Neural crest cell (in vitro differentiated cells): ENCODE measurements around the gene GPR37. TPM values are rescaled to one million over a fixed set of nuclear protein-coding genes. Genes with fewer than 3 reads are reported as not detected.

ENCODE experiments used
- DNase-seq: peaks from one replicate; pipeline ENCODE4 v3.0.0; 2021; ENCODE audit warnings: low read depth, mixed read lengths, low spot score
- H3K27ac Mint-ChIP-seq: one replicate; pipeline ENCODE4 v1.8.0; 2021; ENCODE audit warnings: mild to moderate bottlenecking, mixed read lengths; ENCODE audit not compliant: unreplicated experiment
- H3K27me3 Mint-ChIP-seq: 2 replicates; pipeline ENCODE4 v1.8.0; 2021; ENCODE audit warnings: low read depth, mild to moderate bottlenecking, mixed read lengths
- H3K36me3 Mint-ChIP-seq: 2 replicates; pipeline ENCODE4 v1.8.0; 2021; ENCODE audit warnings: low read depth, mild to moderate bottlenecking, mixed read lengths
- H3K4me1 Mint-ChIP-seq: 2 replicates; pipeline ENCODE4 v1.8.0; 2021; ENCODE audit warnings: mixed read lengths
- H3K4me3 Mint-ChIP-seq: one replicate; pipeline ENCODE4 v1.8.0; 2021; ENCODE audit warnings: mild to moderate bottlenecking, mixed read lengths
- H3K9me3 Mint-ChIP-seq: 2 replicates; pipeline ENCODE4 v1.8.0; 2021; ENCODE audit warnings: mixed read lengths
- CTCF ChIP-seq: fragments of 200-600 bp; sonication (generic); conservative IDR thresholded peaks from 2 replicates; pipeline ENCODE4 v1.5.0; 2021; ENCODE audit warnings: antibody characterized with exemption, mild to moderate bottlenecking
- total RNA-seq: library from RNA; stranded (reverse); gene quantifications from 2 replicates; pipeline ENCODE4 v1.2.1, GENCODE V29; 2021

GPR37 gene
- total RNA-seq, 1 donor from 2014 or later, result 4.9 TPM

- Mint-ChIP-seq H3K4me1 (peaks cover 12% of the 10 kb centered on the region), H3K36me3 (no peaks in the 10 kb centered on the region), H3K27me3 (no peaks in the 10 kb centered on the region), H3K9me3 (no peaks in the 10 kb centered on the region), H3K27ac (no peak overlapping the region), H3K4me3 (no peak overlapping the region)
- no peak for DNase-seq
- TF ChIP-seq CTCF, result no peak
Observed at GRCh38 chr7:124780056-124780455, 14.5 kb upstream of the GPR37 start.

GRCh38 chr7:124779620-124780019, 14.0 kb upstream of the GPR37 start:
- no peaks in the 10 kb centered on the region for H3K9me3 Mint-ChIP-seq

GRCh38 chr7:124779194-124779593, 13.6 kb upstream of the GPR37 start:
- no peak for TF ChIP-seq CTCF
- peaks cover 12% of the 10 kb centered on the region for H3K4me1 Mint-ChIP-seq

More at GRCh38 chr7:124779620-124780019, 14.0 kb upstream of the GPR37 start:
- Mint-ChIP-seq H3K4me1 (peaks cover 12% of the 10 kb centered on the region), H3K36me3 (no peaks in the 10 kb centered on the region), H3K4me3 (no peak overlapping the region), H3K27ac (no peak overlapping the region), H3K27me3 (no peaks in the 10 kb centered on the region)
- TF ChIP-seq CTCF, result no peak
- no peak for DNase-seq

GRCh38 chr7:124777268-124777667, 11.7 kb upstream of the GPR37 start:
- Mint-ChIP-seq H3K27me3 (no peaks in the 10 kb centered on the region), H3K4me3 (no peak overlapping the region)

More at GRCh38 chr7:124779194-124779593, 13.6 kb upstream of the GPR37 start:
- H3K27me3 Mint-ChIP-seq, result no peaks in the 10 kb centered on the region
- H3K4me3 Mint-ChIP-seq, result no peak overlapping the region
- no peaks in the 10 kb centered on the region for H3K9me3 Mint-ChIP-seq
- DNase-seq, result no peak
- no peak overlapping the region for H3K27ac Mint-ChIP-seq
- no peaks in the 10 kb centered on the region for H3K36me3 Mint-ChIP-seq

GRCh38 chr7:124776153-124776552, 10.6 kb upstream of the GPR37 start:
- H3K4me1 Mint-ChIP-seq, result no peaks in the 10 kb centered on the region
- no peaks in the 10 kb centered on the region for H3K36me3 Mint-ChIP-seq
- H3K27ac Mint-ChIP-seq, result no peak overlapping the region
- no peaks in the 10 kb centered on the region for H3K9me3 Mint-ChIP-seq
- no peaks in the 10 kb centered on the region for H3K27me3 Mint-ChIP-seq
- H3K4me3 Mint-ChIP-seq, result no peak overlapping the region
- DNase-seq, result no peak
- no peak for TF ChIP-seq CTCF

More at GRCh38 chr7:124777268-124777667, 11.7 kb upstream of the GPR37 start:
- no peak for TF ChIP-seq CTCF
- no peak overlapping the region for H3K27ac Mint-ChIP-seq
- no peaks in the 10 kb centered on the region for H3K36me3 Mint-ChIP-seq
- H3K9me3 Mint-ChIP-seq, result no peaks in the 10 kb centered on the region
- peaks cover 7% of the 10 kb centered on the region for H3K4me1 Mint-ChIP-seq
- no peak for DNase-seq

GRCh38 chr7:124775422-124775821, 9.8 kb upstream of the GPR37 start:
- H3K4me3 Mint-ChIP-seq, result no peak overlapping the region
- TF ChIP-seq CTCF, result no peak
- no peaks in the 10 kb centered on the region for H3K9me3 Mint-ChIP-seq
- no peaks in the 10 kb centered on the region for H3K4me1 Mint-ChIP-seq
- no peak overlapping the region for H3K27ac Mint-ChIP-seq
- no peak for DNase-seq
- no peaks in the 10 kb centered on the region for H3K27me3 Mint-ChIP-seq
- no peaks in the 10 kb centered on the region for H3K36me3 Mint-ChIP-seq
